ENCODE measurements around the gene ADISSP.
A peak's percentile ranks its signal among the peaks of the same experiment; 100 is the strongest.

The ADISSP gene

GRCh38 chr20:3767427-3768341 lies at the start of gene ADISSP:
Gene ADISSP (minus strand): TSS chr20:3767753. CDS start chr20:3760100, 7,653 bp downstream.
- DNase-seq = peak; percentile 97

- DNase-seq = no peak
Measured at GRCh38 chr20:3815703-3816315, 48.3 kb upstream of the ADISSP start.

GRCh38 chr20:3814928-3815495 lies 47.5 kb upstream of the ADISSP start:
- DNase-seq = no peak

GRCh38 chr20:3813848-3814581 lies 46.5 kb upstream of the ADISSP start:
- DNase-seq = no peak

- no peak for DNase-seq
Measured at GRCh38 chr20:3812975-3813847, 45.7 kb upstream of the ADISSP start.

- no peak for DNase-seq
Measured at GRCh38 chr20:3812259-3812681, 44.7 kb upstream of the ADISSP start.

GRCh38 chr20:3811467-3812258 lies 44.1 kb upstream of the ADISSP start:
- peak; percentile 94 for DNase-seq

- no peak for DNase-seq
Measured at GRCh38 chr20:3808544-3808943, 41.0 kb upstream of the ADISSP start.

GRCh38 chr20:3804781-3805180 lies 37.2 kb upstream of the ADISSP start:
- no peak for DNase-seq

GRCh38 chr20:3804254-3804751 lies 36.8 kb upstream of the ADISSP start:
- DNase-seq = no peak

GRCh38 chr20:3803854-3804253 lies 36.3 kb upstream of the ADISSP start:
- DNase-seq = no peak

GRCh38 chr20:3803289-3803688 lies 35.7 kb upstream of the ADISSP start:
- DNase-seq = no peak

GRCh38 chr20:3802524-3803239 lies 35.1 kb upstream of the ADISSP start:
- no peak for DNase-seq

- no peak for DNase-seq
Measured at GRCh38 chr20:3801846-3802245, 34.3 kb upstream of the ADISSP start.

GRCh38 chr20:3801299-3801698 lies 33.7 kb upstream of the ADISSP start:
- DNase-seq = no peak

- no peak for DNase-seq
Measured at GRCh38 chr20:3800878-3801260, 33.3 kb upstream of the ADISSP start.

- DNase-seq = no peak
Measured at GRCh38 chr20:3800256-3800877, 32.8 kb upstream of the ADISSP start.

GRCh38 chr20:3798908-3799248 lies 31.3 kb upstream of the ADISSP start:
- DNase-seq = no peak

- DNase-seq = no peak
Measured at GRCh38 chr20:3798373-3798768, 30.8 kb upstream of the ADISSP start.
